IgD-negative memory B cell (primary cell): ENCODE results near the gene IFFO2. TPM values are rescaled to one million over a fixed set of nuclear protein-coding genes. Genes with fewer than 3 reads are reported as not detected.

Source experiments
- H3K27ac Mint-ChIP-seq, 3 donors: one replicate each; pipeline ENCODE4 v1.8.0; 2020 to 2022; ENCODE audit warnings: mild to moderate bottlenecking in 3 of 3, mixed read lengths in 3 of 3, moderate library complexity in 1 of 3
- H3K27me3 Mint-ChIP-seq: one replicate; pipeline ENCODE4 v1.8.0; 2021; ENCODE audit warnings: mixed read lengths
- H3K36me3 Mint-ChIP-seq: one replicate; pipeline ENCODE4 v1.8.0; 2020; ENCODE audit warnings: mild to moderate bottlenecking, mixed read lengths
- H3K4me1 Mint-ChIP-seq, 3 donors: one replicate each; pipeline ENCODE4 v1.8.0; 2020 to 2022; ENCODE audit warnings: mixed read lengths in 3 of 3, mild to moderate bottlenecking in 1 of 3
- H3K4me3 Mint-ChIP-seq, 4 donors: one replicate each; pipeline ENCODE4 v1.8.0; 2020 to 2022; ENCODE audit warnings: mild to moderate bottlenecking in 4 of 4, mixed read lengths in 4 of 4, moderate library complexity in 3 of 4
- H3K9me3 Mint-ChIP-seq, 3 donors: one replicate each; pipeline ENCODE4 v1.8.0; 2020 to 2021; ENCODE audit warnings: mixed read lengths in 3 of 3, mild to moderate bottlenecking in 1 of 3
- polyA plus RNA-seq: library from polyadenylated mRNA; unstranded; fragments of 300-500 nt; fragmentation: Illumina TruSeq; gene quantifications from one replicate; pipeline ENCODE4 v1.2.3, GENCODE V29; 2021

IFFO2 gene
- polyA plus RNA-seq, 1 donor from 2014 or later: 1.5 TPM

- peaks cover 0 to 1% (median 1%) of the 10 kb centered on the region in 3 donors for H3K4me1 Mint-ChIP-seq
- H3K9me3 Mint-ChIP-seq: no peaks in the 10 kb centered on the region
- no peak overlapping the region for H3K4me3 Mint-ChIP-seq
- H3K27me3 Mint-ChIP-seq: peaks cover 4% of the 10 kb centered on the region
- H3K27ac Mint-ChIP-seq: no peak overlapping the region
- peaks cover 3% of the 10 kb centered on the region for H3K36me3 Mint-ChIP-seq
Measured at GRCh38 chr1:18962855-18963737, 6.6 kb upstream of the IFFO2 start.

DNA sequence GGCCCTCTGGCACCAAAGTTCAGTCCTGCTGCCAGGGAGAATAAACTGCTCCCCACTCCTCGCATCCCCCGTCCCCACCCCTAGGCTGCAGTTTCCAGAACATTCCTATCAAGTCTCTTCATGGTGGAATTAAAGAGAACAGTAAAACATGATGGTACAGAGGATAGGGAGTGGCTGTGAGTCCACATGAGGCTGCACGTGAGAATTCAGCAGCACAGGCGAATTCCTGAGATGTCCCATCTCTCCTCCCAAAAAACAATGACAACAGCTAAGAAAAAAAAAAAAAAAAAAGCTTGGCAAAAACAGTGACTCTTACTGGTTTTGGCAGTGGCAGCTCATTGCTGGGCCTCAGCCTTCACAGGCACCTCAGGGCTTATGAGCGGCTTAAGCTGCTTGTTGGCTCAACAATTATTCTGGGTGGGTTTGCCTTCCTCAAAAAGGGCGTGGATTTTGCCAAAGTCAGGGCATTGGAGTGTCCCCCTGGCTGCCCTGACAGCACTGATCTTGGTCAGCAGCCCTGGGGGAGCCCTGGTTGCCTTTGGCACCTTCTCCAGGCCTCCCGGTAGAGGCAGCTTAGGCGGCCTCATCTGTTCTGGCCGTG is 5.7 kb upstream of the IFFO2 start:
- peak overlapping the region in 1 of 3 donors; percentile 29 for H3K27ac Mint-ChIP-seq
- H3K36me3 Mint-ChIP-seq: peaks cover 3% of the 10 kb centered on the region
- no peak overlapping the region for H3K4me3 Mint-ChIP-seq
- H3K9me3 Mint-ChIP-seq: no peaks in the 10 kb centered on the region
- H3K27me3 Mint-ChIP-seq: peaks cover 7% of the 10 kb centered on the region
- peaks cover 6 to 10% (median 8%) of the 10 kb centered on the region in 3 donors for H3K4me1 Mint-ChIP-seq

GRCh38 chr1:18960821-18961220 is 4.3 kb upstream of the IFFO2 start:
- no peaks in the 10 kb centered on the region for H3K9me3 Mint-ChIP-seq
- H3K4me3 Mint-ChIP-seq: peak overlapping the region in 1 of 4 donors; percentile 6
- no peak overlapping the region for H3K27ac Mint-ChIP-seq

DNA sequence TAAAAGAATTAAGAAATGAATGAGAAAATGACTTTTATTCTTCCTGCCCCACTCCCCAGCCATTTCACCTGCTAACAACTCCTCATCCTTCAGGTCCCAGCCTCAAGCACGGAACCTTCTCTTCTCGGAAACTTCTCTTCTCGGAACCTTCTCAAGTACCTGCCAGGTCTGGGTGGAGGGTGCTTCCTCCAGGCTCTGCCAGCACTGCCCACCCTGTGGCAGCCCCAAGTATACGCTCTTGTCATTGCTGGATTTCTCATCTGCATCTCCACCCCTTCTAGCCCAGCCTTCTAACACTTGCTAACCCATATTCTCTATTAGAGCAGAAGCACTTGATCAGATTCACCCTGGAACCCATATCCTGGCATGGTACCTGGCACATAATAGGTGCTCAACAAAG is 3.9 kb upstream of the IFFO2 start:
- peaks cover 6 to 10% (median 8%) of the 10 kb centered on the region in 3 donors for H3K4me1 Mint-ChIP-seq
- H3K36me3 Mint-ChIP-seq: peaks cover 3% of the 10 kb centered on the region
- H3K4me3 Mint-ChIP-seq: peak overlapping the region in 1 of 4 donors; percentile 6
- H3K27me3 Mint-ChIP-seq: peaks cover 7% of the 10 kb centered on the region
- H3K27ac Mint-ChIP-seq: no peak overlapping the region
- H3K9me3 Mint-ChIP-seq: no peaks in the 10 kb centered on the region

More at GRCh38 chr1:18960821-18961220, 4.3 kb upstream of the IFFO2 start:
- H3K4me1 Mint-ChIP-seq: peaks cover 6 to 10% (median 8%) of the 10 kb centered on the region in 3 donors
- peaks cover 3% of the 10 kb centered on the region for H3K36me3 Mint-ChIP-seq
- peaks cover 7% of the 10 kb centered on the region for H3K27me3 Mint-ChIP-seq

- Mint-ChIP-seq H3K4me1 (peaks cover 11 to 15% (median 13%) of the 10 kb centered on the region in 3 donors), H3K4me3 (peak overlapping the region in 1 of 4 donors; percentile 16), H3K9me3 (no peaks in the 10 kb centered on the region), H3K36me3 (peaks cover 3% of the 10 kb centered on the region), H3K27me3 (peaks cover 5% of the 10 kb centered on the region), H3K27ac (no peak overlapping the region)
Measured at GRCh38 chr1:18959591-18959990, 3.1 kb upstream of the IFFO2 start.

DNA sequence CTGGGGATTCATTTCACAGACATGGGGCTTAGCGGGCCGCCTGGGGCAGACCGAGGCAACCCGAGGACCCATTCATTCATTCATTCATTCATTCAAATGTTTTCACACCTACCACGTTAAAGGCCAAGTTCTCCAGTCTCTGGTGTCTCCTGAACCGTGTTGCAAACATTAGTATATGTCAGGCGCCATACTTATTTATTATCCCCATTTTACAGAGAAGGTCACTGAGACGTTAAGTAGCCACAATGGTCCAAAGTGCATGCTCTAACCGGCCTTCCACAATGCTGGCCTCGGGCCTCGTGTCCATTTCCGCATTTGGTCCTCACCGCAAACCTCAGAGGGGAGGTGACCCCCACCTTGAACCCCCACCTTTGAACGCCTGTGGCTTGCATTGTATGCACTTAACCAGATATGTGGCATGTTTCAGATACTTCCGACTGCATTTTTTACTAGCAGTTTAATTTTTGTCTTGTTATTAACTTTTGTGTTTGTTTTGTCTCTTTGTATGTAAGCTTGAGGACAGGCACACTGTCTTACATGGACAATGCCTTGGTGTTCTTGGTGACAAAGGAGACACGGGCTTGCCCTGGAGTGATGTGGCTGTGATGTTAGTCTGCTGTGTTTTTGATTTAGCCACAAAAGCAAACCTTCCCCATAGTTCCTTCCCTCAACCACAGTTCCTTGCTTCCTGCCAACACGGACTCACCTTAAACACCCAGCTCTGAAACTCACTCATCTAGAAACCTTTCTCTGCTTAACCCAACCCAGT is 1.2 kb upstream of the IFFO2 start:
- Mint-ChIP-seq H3K4me1 (peaks cover 21 to 31% (median 25%) of the 10 kb centered on the region in 3 donors), H3K27me3 (peaks cover 3% of the 10 kb centered on the region), H3K9me3 (no peaks in the 10 kb centered on the region), H3K27ac (peak overlapping the region in 2 of 3 donors; percentile 8 to 55), H3K36me3 (peaks cover 1% of the 10 kb centered on the region), H3K4me3 (peak overlapping the region; percentile 80 to 90 (median 84))

DNA sequence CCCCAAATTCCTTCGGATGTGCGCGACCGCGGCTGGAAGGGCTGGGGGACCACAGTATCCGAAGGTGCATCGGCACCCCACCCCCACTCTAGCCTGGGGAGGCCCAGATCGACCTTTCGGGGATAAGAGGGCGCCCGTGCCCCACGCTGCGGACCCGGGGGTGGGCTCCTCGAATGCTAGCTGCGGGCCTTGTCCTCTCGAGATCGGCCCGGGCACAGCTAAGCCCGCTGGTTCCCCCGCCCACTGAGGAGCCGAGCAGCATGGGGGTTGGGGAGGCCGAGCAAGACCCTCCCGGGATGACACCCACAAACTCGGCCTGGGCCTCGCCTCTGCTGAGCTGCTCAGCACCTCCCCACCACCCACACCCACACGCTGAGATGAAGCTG is 653 bp upstream of the IFFO2 start:
- no peaks in the 10 kb centered on the region for H3K9me3 Mint-ChIP-seq
- peak overlapping the region; percentile 80 to 93 (median 88) for H3K4me3 Mint-ChIP-seq
- H3K27ac Mint-ChIP-seq: peak overlapping the region in 1 of 3 donors; percentile 55
- H3K4me1 Mint-ChIP-seq: peaks cover 27 to 36% (median 31%) of the 10 kb centered on the region in 3 donors
- peaks cover 3% of the 10 kb centered on the region for H3K27me3 Mint-ChIP-seq
- peaks cover 1% of the 10 kb centered on the region for H3K36me3 Mint-ChIP-seq

DNA sequence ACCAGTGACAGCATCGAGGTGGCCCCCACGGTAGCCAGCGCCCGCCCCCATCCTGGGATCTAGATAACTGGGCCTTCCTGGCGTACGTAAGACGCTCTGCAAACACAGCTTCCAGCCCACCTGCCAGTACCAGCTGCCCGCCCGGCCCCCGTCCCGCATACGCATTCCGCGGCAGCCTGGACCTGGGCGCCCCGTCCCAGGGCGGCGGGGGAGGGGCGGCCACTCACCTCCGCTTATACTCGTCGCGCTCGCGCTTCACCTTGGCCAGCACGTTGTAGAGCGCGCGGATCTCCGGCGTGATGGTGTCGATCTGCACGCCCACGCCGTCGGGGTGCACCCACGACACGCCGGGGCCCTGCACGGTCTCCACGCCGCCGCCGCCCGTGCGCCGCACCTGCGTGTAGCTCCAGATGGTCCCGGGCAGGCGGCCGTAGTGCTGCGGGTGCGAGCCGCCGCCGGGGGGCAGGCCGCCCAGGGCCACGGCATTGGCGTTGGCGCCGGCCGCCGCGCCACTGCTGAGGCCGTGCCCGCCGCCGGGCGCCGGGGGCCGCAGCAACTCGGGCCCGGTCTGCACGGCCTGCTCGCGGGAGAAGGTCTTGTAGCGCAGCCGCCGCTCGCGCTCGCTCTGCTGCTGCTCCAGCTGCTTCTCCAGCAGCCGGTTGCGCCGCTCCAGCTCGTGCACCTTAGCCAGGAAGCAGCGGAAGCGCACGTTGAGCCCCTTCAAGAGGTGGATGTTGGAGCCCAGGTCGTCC is 859 bp downstream of the IFFO2 start:
- peaks cover 38 to 46% (median 41%) of the 10 kb centered on the region in 3 donors for H3K4me1 Mint-ChIP-seq
- H3K4me3 Mint-ChIP-seq: peak overlapping the region; percentile 88 to 97 (median 92)
- peak overlapping the region; percentile 35 to 100 (median 100) for H3K27ac Mint-ChIP-seq
- peaks cover 1% of the 10 kb centered on the region for H3K36me3 Mint-ChIP-seq
- no peaks in the 10 kb centered on the region for H3K9me3 Mint-ChIP-seq
- peaks cover 3% of the 10 kb centered on the region for H3K27me3 Mint-ChIP-seq

- H3K27ac Mint-ChIP-seq: peak overlapping the region; percentile 35 to 100 (median 100)
- H3K4me1 Mint-ChIP-seq: peaks cover 40 to 49% (median 45%) of the 10 kb centered on the region in 3 donors
- H3K36me3 Mint-ChIP-seq: no peaks in the 10 kb centered on the region
- H3K4me3 Mint-ChIP-seq: peak overlapping the region; percentile 88 to 97 (median 92)
- no peaks in the 10 kb centered on the region for H3K9me3 Mint-ChIP-seq
- H3K27me3 Mint-ChIP-seq: peaks cover 3% of the 10 kb centered on the region
Measured at GRCh38 chr1:18955131-18955440, 1.4 kb downstream of the IFFO2 start.

DNA sequence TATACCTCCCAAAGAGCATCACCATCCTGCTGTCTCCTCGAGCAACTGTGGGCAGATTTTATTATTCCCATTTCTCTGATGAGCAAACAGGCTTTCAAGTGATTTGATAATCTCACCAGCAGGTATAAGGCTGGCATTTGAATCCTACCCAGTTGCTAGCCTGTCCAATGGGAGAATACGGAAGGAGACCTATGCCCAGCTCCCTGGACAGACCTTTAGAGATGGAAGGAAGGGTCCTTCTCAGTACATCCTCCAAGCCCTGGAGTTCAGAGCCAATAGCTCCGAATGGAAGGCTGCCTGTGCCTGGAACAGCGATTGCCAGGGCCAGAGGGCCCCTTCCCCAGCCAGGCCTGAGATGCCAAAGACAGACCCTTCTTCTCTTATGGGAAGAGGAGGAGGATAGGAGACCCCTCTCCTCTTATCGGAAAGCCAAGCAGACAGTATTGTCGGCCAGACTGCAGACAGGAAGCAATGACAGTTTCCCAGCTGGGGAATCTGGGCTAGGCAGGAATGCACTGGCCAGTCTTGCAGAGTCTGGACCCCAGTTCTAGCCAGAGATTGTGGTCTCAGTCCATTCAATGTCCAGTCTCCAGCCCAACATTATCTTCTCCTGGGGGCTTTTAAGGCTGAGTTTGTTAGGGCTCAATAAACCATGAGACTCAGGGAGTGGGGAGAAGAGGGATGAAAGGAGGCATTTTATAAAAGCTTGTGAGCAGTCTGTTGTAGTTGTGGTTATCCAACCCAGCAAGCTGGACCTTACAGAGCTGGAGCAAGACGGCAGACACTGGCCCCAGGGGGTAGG is 2.0 kb downstream of the IFFO2 start:
- no peaks in the 10 kb centered on the region for H3K36me3 Mint-ChIP-seq
- H3K27ac Mint-ChIP-seq: peak overlapping the region; percentile 100
- H3K4me3 Mint-ChIP-seq: peak overlapping the region; percentile 88 to 97 (median 92)
- peaks cover 45 to 56% (median 51%) of the 10 kb centered on the region in 3 donors for H3K4me1 Mint-ChIP-seq
- H3K9me3 Mint-ChIP-seq: no peaks in the 10 kb centered on the region
- peaks cover 3% of the 10 kb centered on the region for H3K27me3 Mint-ChIP-seq

GRCh38 chr1:18953731-18954231 is 2.7 kb downstream of the IFFO2 start:
- peaks cover 4% of the 10 kb centered on the region for H3K27me3 Mint-ChIP-seq
- no peaks in the 10 kb centered on the region for H3K36me3 Mint-ChIP-seq
- peaks cover 47 to 62% (median 54%) of the 10 kb centered on the region in 3 donors for H3K4me1 Mint-ChIP-seq
- peak overlapping the region; percentile 100 for H3K27ac Mint-ChIP-seq
- H3K4me3 Mint-ChIP-seq: peak overlapping the region; percentile 65 to 97 (median 90)
- H3K9me3 Mint-ChIP-seq: no peaks in the 10 kb centered on the region

DNA sequence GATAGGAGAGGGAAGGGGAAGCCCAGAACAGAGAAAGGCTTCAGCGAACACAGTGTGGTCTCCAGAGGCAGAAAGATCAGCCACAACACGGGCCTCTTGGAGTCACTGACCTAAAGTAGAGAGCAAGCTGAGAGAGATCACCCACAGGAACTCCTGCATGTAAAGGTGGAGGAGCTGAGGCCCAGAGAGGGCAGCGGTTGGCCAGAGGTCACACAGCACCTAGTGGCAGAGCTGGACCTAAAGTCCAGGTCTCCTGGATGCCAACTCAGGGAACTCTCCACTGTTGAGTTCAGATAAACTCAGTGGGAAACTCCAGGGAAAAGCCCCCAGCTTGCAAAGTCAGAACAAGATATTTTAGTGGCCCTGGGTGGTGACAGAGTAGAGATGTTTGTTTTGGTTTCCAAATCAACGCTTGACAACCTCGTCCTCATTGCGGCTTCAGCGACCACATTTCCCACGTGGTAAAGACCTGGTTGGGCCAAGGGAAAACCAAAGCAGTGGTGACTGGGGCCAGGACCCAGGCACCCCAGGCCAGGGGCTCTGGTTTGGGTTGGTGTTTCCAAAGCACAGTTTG is 4.6 kb downstream of the IFFO2 start:
- H3K27me3 Mint-ChIP-seq: peaks cover 1% of the 10 kb centered on the region
- H3K27ac Mint-ChIP-seq: peak overlapping the region; percentile 100
- peak overlapping the region; percentile 87 to 97 (median 94) for H3K4me3 Mint-ChIP-seq
- H3K4me1 Mint-ChIP-seq: peaks cover 53 to 70% (median 59%) of the 10 kb centered on the region in 3 donors
- no peaks in the 10 kb centered on the region for H3K36me3 Mint-ChIP-seq
- no peaks in the 10 kb centered on the region for H3K9me3 Mint-ChIP-seq

GRCh38 chr1:18951416-18951815 is 5.1 kb downstream of the IFFO2 start:
- Mint-ChIP-seq H3K27me3 (peaks cover 1% of the 10 kb centered on the region), H3K27ac (peak overlapping the region; percentile 100), H3K4me3 (peak overlapping the region; percentile 87 to 97 (median 94)), H3K36me3 (no peaks in the 10 kb centered on the region), H3K9me3 (no peaks in the 10 kb centered on the region), H3K4me1 (peaks cover 55 to 72% (median 59%) of the 10 kb centered on the region in 3 donors)
